Measurements from ENCODE around the gene VTCN1.

Gene VTCN1

GRCh38 chr1:117209094-117209493, 1.6 kb downstream of the VTCN1 start:
- no peak overlapping the region for H3K27ac ChIP-seq (ENCODE audit: low read length)
- H3K9ac ChIP-seq (ENCODE audit: low read length in 2 of 2) = no peak overlapping the region
- no peaks in the 10 kb centered on the region for H3K36me3 ChIP-seq (ENCODE audit: control insufficient read depth in 2 of 2, insufficient read depth in 2 of 2, low read length in 2 of 2)
- H3K4me1 ChIP-seq (ENCODE audit: control insufficient read depth, insufficient read depth, low read length) = no peaks in the 10 kb centered on the region
- H3K4me3 ChIP-seq (ENCODE audit: low read length in 2 of 2) = no peak overlapping the region
- peaks cover 2 to 3% of the 10 kb centered on the region in 2 donors for H3K27me3 ChIP-seq (ENCODE audit: control insufficient read depth in 1 of 2, insufficient read depth in 2 of 2, low read length in 2 of 2)
- no peaks in the 10 kb centered on the region for H3K9me3 ChIP-seq (ENCODE audit: control insufficient read depth in 2 of 2, low read length in 2 of 2)

DNA sequence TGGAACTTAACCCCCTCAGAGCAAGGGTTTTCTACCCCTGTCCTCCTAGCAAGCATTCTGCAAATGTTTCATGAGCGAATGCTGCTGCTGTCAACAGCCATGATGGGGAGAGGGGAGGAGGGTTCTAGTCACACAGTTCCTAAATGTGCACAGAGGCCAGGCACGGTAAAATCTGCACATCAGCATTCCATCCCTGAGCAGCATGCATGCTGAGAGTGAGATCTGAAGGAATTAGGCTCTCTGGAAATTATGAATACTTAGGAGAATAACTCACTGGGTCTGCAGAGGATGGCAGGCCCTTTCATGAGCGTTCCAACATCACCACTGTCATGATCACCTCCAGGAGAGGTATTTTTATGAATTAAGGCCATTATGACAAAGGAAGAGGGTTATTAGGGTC, 2.1 kb downstream of the VTCN1 start:
- H3K27ac ChIP-seq (ENCODE audit: low read length) = no peak overlapping the region
- no peak overlapping the region for H3K4me3 ChIP-seq (ENCODE audit: low read length in 2 of 2)
- H3K27me3 ChIP-seq (ENCODE audit: control insufficient read depth in 1 of 2, insufficient read depth in 2 of 2, low read length in 2 of 2) = peaks cover 2 to 3% of the 10 kb centered on the region in 2 donors
- no peaks in the 10 kb centered on the region for H3K9me3 ChIP-seq (ENCODE audit: control insufficient read depth in 2 of 2, low read length in 2 of 2)
- H3K36me3 ChIP-seq (ENCODE audit: control insufficient read depth in 2 of 2, insufficient read depth in 2 of 2, low read length in 2 of 2) = no peaks in the 10 kb centered on the region
- no peak overlapping the region for H3K9ac ChIP-seq (ENCODE audit: low read length in 2 of 2)
- H3K4me1 ChIP-seq (ENCODE audit: control insufficient read depth, insufficient read depth, low read length) = no peaks in the 10 kb centered on the region

DNA sequence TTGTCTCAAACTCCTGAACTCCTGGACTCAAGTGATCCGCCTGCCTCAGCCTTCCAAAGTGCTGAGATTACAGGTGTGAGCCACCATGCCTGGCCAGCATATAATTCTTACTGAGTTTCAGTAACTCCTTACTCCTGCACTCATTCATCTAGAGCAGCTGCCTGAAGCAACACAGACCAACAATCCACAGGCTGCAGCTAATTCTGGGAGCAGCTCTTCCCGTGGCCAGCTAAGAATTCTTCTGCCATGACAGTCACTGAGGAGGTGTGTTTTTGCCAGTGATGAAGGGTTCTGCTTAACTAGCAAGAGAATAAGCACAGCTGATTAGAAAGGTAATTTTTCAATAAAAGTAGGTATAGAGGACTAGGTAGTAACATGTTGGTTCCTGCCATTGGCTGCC, 5.4 kb downstream of the VTCN1 start:
- peaks cover 0 to 2% of the 10 kb centered on the region in 2 donors for H3K27me3 ChIP-seq (ENCODE audit: control insufficient read depth in 1 of 2, insufficient read depth in 2 of 2, low read length in 2 of 2)
- H3K27ac ChIP-seq (ENCODE audit: low read length) = no peak overlapping the region
- no peak overlapping the region for H3K9ac ChIP-seq (ENCODE audit: low read length in 2 of 2)
- H3K36me3 ChIP-seq (ENCODE audit: control insufficient read depth in 2 of 2, insufficient read depth in 2 of 2, low read length in 2 of 2) = no peaks in the 10 kb centered on the region
- no peaks in the 10 kb centered on the region for H3K9me3 ChIP-seq (ENCODE audit: control insufficient read depth in 2 of 2, low read length in 2 of 2)
- no peaks in the 10 kb centered on the region for H3K4me1 ChIP-seq (ENCODE audit: control insufficient read depth, insufficient read depth, low read length)
- no peak overlapping the region for H3K4me3 ChIP-seq (ENCODE audit: low read length in 2 of 2)

GRCh38 chr1:117201808-117202207, 8.9 kb downstream of the VTCN1 start:
- no peak overlapping the region for H3K4me3 ChIP-seq (ENCODE audit: low read length in 2 of 2)
- no peaks in the 10 kb centered on the region for H3K4me1 ChIP-seq (ENCODE audit: control insufficient read depth, insufficient read depth, low read length)
- no peak overlapping the region for H3K9ac ChIP-seq (ENCODE audit: low read length in 2 of 2)
- no peaks in the 10 kb centered on the region for H3K36me3 ChIP-seq (ENCODE audit: control insufficient read depth in 2 of 2, insufficient read depth in 2 of 2, low read length in 2 of 2)
- no peak overlapping the region for H3K27ac ChIP-seq (ENCODE audit: low read length)
- H3K27me3 ChIP-seq (ENCODE audit: control insufficient read depth in 1 of 2, insufficient read depth in 2 of 2, low read length in 2 of 2) = no peaks in the 10 kb centered on the region
- H3K9me3 ChIP-seq (ENCODE audit: control insufficient read depth in 2 of 2, low read length in 2 of 2) = no peaks in the 10 kb centered on the region

DNA sequence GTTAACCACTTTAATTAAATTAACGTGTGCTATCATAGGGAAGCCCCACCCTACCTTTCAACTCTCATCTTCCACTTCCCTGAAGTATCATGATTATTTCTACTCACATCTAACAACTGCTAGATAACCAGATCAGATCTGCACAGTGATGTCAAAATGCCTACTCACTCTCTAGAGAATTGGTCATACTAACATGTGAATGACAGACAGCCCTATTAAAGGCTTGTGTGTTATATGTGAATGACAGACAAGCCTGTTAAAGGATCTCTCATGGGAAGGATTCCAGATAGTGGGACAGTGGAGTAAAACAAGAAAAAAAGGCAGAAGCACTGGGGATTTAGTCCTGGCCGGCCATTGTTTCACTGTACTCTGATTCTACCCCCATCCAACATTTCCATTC, 12.6 kb downstream of the VTCN1 start:
- Histone ChIP-seq H3K27me3 (ENCODE audit: control insufficient read depth in 1 of 2, insufficient read depth in 2 of 2, low read length in 2 of 2) (no peaks in the 10 kb centered on the region), H3K27ac (ENCODE audit: low read length) (no peak overlapping the region), H3K36me3 (ENCODE audit: control insufficient read depth in 2 of 2, insufficient read depth in 2 of 2, low read length in 2 of 2) (no peaks in the 10 kb centered on the region), H3K4me1 (ENCODE audit: control insufficient read depth, insufficient read depth, low read length) (no peaks in the 10 kb centered on the region), H3K9ac (ENCODE audit: low read length in 2 of 2) (no peak overlapping the region), H3K4me3 (ENCODE audit: low read length in 2 of 2) (no peak overlapping the region), H3K9me3 (ENCODE audit: control insufficient read depth in 2 of 2, low read length in 2 of 2) (no peaks in the 10 kb centered on the region)

DNA sequence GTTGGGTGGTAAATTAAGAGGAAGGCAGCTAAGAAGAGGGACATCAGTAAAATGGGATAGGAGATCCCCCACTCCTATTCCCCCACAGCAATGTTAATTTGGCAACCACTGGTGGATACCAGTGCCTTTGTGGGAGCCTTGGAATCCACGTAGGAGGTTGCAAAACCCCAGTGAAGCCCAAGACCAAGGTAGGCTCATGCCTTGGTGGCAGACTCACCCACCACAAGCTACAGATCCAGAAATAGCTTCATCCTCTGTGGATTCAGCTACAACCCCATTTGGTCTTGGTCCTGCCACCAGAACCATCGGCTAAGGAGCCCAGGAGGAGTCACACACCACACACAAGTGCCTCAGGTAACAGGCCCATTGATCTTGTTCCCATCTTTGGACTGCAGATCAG, 21.0 kb downstream of the VTCN1 start:
- Histone ChIP-seq H3K9ac (ENCODE audit: low read length in 2 of 2) (no peak overlapping the region), H3K4me1 (ENCODE audit: control insufficient read depth, insufficient read depth, low read length) (no peaks in the 10 kb centered on the region), H3K4me3 (ENCODE audit: low read length in 2 of 2) (no peak overlapping the region), H3K27ac (ENCODE audit: low read length) (no peak overlapping the region), H3K9me3 (ENCODE audit: control insufficient read depth in 2 of 2, low read length in 2 of 2) (no peaks in the 10 kb centered on the region), H3K27me3 (ENCODE audit: control insufficient read depth in 1 of 2, insufficient read depth in 2 of 2, low read length in 2 of 2) (no peaks in the 10 kb centered on the region), H3K36me3 (ENCODE audit: control insufficient read depth in 2 of 2, insufficient read depth in 2 of 2, low read length in 2 of 2) (no peaks in the 10 kb centered on the region)

- H3K27me3 ChIP-seq (ENCODE audit: control insufficient read depth in 1 of 2, insufficient read depth in 2 of 2, low read length in 2 of 2) = no peaks in the 10 kb centered on the region
- H3K4me3 ChIP-seq (ENCODE audit: low read length in 2 of 2) = no peak overlapping the region
- no peak overlapping the region for H3K9ac ChIP-seq (ENCODE audit: low read length in 2 of 2)
- no peaks in the 10 kb centered on the region for H3K36me3 ChIP-seq (ENCODE audit: control insufficient read depth in 2 of 2, insufficient read depth in 2 of 2, low read length in 2 of 2)
- no peaks in the 10 kb centered on the region for H3K4me1 ChIP-seq (ENCODE audit: control insufficient read depth, insufficient read depth, low read length)
- H3K27ac ChIP-seq (ENCODE audit: low read length) = no peak overlapping the region
- H3K9me3 ChIP-seq (ENCODE audit: control insufficient read depth in 2 of 2, low read length in 2 of 2) = no peaks in the 10 kb centered on the region
Measured at GRCh38 chr1:117188816-117189437, 21.8 kb downstream of the VTCN1 start.

DNA sequence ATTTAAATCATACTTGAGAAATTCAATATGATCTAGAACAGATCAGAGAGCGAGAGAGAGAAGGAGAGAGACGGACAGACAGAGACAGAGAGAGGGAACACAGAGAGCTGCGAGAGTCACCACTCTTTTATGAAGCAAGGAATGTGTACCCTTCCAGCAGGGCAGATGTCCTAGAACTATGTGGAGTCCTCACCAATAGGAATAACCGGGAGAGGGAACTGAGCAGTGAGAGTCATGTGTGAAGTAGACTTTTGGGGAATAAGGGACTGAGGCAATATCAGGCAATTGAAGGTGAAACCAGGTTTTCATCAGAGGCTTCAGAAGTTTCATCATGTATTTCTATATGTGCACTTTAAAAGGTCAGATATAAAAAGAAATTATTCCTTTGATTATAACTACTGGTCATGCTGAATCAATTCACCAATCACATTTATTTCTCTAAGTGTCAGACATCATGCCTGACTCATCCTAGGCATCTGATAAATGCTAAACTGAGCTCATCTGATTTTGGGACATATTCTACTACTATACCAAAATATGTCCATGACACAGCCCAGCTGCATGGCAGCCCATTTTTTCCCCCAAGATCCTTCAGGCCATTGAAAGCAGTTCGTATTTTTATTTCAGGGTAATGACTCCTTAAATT, 22.4 kb downstream of the VTCN1 start:
- no peak overlapping the region for H3K4me3 ChIP-seq (ENCODE audit: low read length in 2 of 2)
- no peaks in the 10 kb centered on the region for H3K4me1 ChIP-seq (ENCODE audit: control insufficient read depth, insufficient read depth, low read length)
- H3K36me3 ChIP-seq (ENCODE audit: control insufficient read depth in 2 of 2, insufficient read depth in 2 of 2, low read length in 2 of 2) = no peaks in the 10 kb centered on the region
- no peak overlapping the region for H3K27ac ChIP-seq (ENCODE audit: low read length)
- H3K9me3 ChIP-seq (ENCODE audit: control insufficient read depth in 2 of 2, low read length in 2 of 2) = no peaks in the 10 kb centered on the region
- no peak overlapping the region for H3K9ac ChIP-seq (ENCODE audit: low read length in 2 of 2)
- no peaks in the 10 kb centered on the region for H3K27me3 ChIP-seq (ENCODE audit: control insufficient read depth in 1 of 2, insufficient read depth in 2 of 2, low read length in 2 of 2)

GRCh38 chr1:117183112-117183511, 27.6 kb downstream of the VTCN1 start:
- Histone ChIP-seq H3K4me1 (ENCODE audit: control insufficient read depth, insufficient read depth, low read length) (no peaks in the 10 kb centered on the region), H3K27me3 (ENCODE audit: control insufficient read depth in 1 of 2, insufficient read depth in 2 of 2, low read length in 2 of 2) (no peaks in the 10 kb centered on the region), H3K27ac (ENCODE audit: low read length) (no peak overlapping the region), H3K36me3 (ENCODE audit: control insufficient read depth in 2 of 2, insufficient read depth in 2 of 2, low read length in 2 of 2) (no peaks in the 10 kb centered on the region), H3K9ac (ENCODE audit: low read length in 2 of 2) (no peak overlapping the region), H3K9me3 (ENCODE audit: control insufficient read depth in 2 of 2, low read length in 2 of 2) (no peaks in the 10 kb centered on the region), H3K4me3 (ENCODE audit: low read length in 2 of 2) (no peak overlapping the region)

GRCh38 chr1:117182319-117182718, 28.4 kb downstream of the VTCN1 start:
- H3K4me3 ChIP-seq (ENCODE audit: low read length in 2 of 2) = no peak overlapping the region

GRCh38 chr1:117181630-117182041, 29.1 kb downstream of the VTCN1 start:
- Histone ChIP-seq H3K27me3 (ENCODE audit: control insufficient read depth in 1 of 2, insufficient read depth in 2 of 2, low read length in 2 of 2) (no peaks in the 10 kb centered on the region), H3K4me1 (ENCODE audit: control insufficient read depth, insufficient read depth, low read length) (no peaks in the 10 kb centered on the region), H3K4me3 (ENCODE audit: low read length in 2 of 2) (no peak overlapping the region), H3K9me3 (ENCODE audit: control insufficient read depth in 2 of 2, low read length in 2 of 2) (no peaks in the 10 kb centered on the region), H3K36me3 (ENCODE audit: control insufficient read depth in 2 of 2, insufficient read depth in 2 of 2, low read length in 2 of 2) (no peaks in the 10 kb centered on the region), H3K9ac (ENCODE audit: low read length in 2 of 2) (no peak overlapping the region), H3K27ac (ENCODE audit: low read length) (no peak overlapping the region)

More at GRCh38 chr1:117182319-117182718, 28.4 kb downstream of the VTCN1 start:
- Histone ChIP-seq H3K4me1 (ENCODE audit: control insufficient read depth, insufficient read depth, low read length) (no peaks in the 10 kb centered on the region), H3K27ac (ENCODE audit: low read length) (no peak overlapping the region), H3K9ac (ENCODE audit: low read length in 2 of 2) (no peak overlapping the region), H3K36me3 (ENCODE audit: control insufficient read depth in 2 of 2, insufficient read depth in 2 of 2, low read length in 2 of 2) (no peaks in the 10 kb centered on the region), H3K9me3 (ENCODE audit: control insufficient read depth in 2 of 2, low read length in 2 of 2) (no peaks in the 10 kb centered on the region), H3K27me3 (ENCODE audit: control insufficient read depth in 1 of 2, insufficient read depth in 2 of 2, low read length in 2 of 2) (no peaks in the 10 kb centered on the region)

All from stomach smooth muscle (tissue), 2 donors.